HEK293 (cell line): ENCODE data around the gene XPR1.

ENCODE experiments used
- CTCF ChIA-PET: fragments of 350-600 bp; formaldehyde crosslinking; extraction: SDS; loops from one replicate; lab custom pipeline; 2021; ENCODE audit warnings: antibody characterized with exemption; lab: Yijun Ruan, JAX
- POLR2A ChIA-PET: fragments of 300-600 bp; formaldehyde crosslinking; extraction: SDS; loops from one replicate; lab custom pipeline; 2020; ENCODE audit warnings: antibody characterized with exemption, inconsistent platforms; lab: Yijun Ruan, JAX
- H3K27ac ChIP-seq: fragments of 200-500 bp; sonication (Bioruptor generic); 2 replicates; pipeline ENCODE4 v1.5.1; 2014; ENCODE audit warnings: low read depth, low read length, control low read depth, inconsistent platforms; ENCODE audit errors: extremely low read depth
- H3K36me3 ChIP-seq, 2 experiments: fragments of 200-500 bp in 1 of 2; sonication (Bioruptor generic) in 1 of 2; 1 replicate in 1 of 2; 2 replicates in 1 of 2; pipeline ENCODE4 v1.5.1; 2014 to 2017; ENCODE audit warnings: inconsistent platforms in 2 of 2, low read length in 2 of 2; ENCODE audit not compliant: control insufficient read depth in 2 of 2, insufficient read depth in 1 of 2
- H3K4me1 ChIP-seq: fragments of 200-500 bp; sonication (Bioruptor generic); 2 replicates; pipeline ENCODE4 v1.5.1; 2014; ENCODE audit warnings: mild to moderate bottlenecking, low read length, inconsistent platforms; ENCODE audit not compliant: control insufficient read depth, insufficient read depth
- H3K4me3 ChIP-seq: 2 replicates; pipeline ENCODE4 v1.5.1; 2011; ENCODE audit warnings: low read depth, mild to moderate bottlenecking, control low read depth, low read length, moderate library complexity
- H3K9me3 ChIP-seq: fragments of 200-500 bp; sonication (Bioruptor generic); 2 replicates; pipeline ENCODE4 v1.5.1; 2014; ENCODE audit warnings: low read depth, low read length, inconsistent platforms; ENCODE audit not compliant: control insufficient read depth, insufficient read depth
- HOXC10 ChIP-seq: sonication (generic); formaldehyde crosslinking; IDR thresholded peaks from 2 replicates; pipeline ENCODE4 v1.8.1; 2023; ENCODE audit warnings: mild to moderate bottlenecking, missing genetic modification reagents
- KLF1 ChIP-seq: fragments of 450-650 bp; formaldehyde crosslinking; IDR thresholded peaks from 2 replicates; pipeline ENCODE4 v1.5.1; 2016; ENCODE audit warnings: missing biosample characterization, missing genetic modification characterization
- KLF10 ChIP-seq: fragments of 450-650 bp; IDR thresholded peaks from 2 replicates; pipeline ENCODE4 v1.5.1; 2018; ENCODE audit warnings: missing biosample characterization, mild to moderate bottlenecking, missing genetic modification characterization
- KLF16 ChIP-seq: fragments of 450-650 bp; formaldehyde crosslinking; IDR thresholded peaks from 2 replicates; pipeline ENCODE4 v1.5.1; 2017; ENCODE audit warnings: missing biosample characterization, missing genetic modification characterization
- KLF7 ChIP-seq: fragments of 450-650 bp; formaldehyde crosslinking; IDR thresholded peaks from 2 replicates; pipeline ENCODE4 v1.5.1; 2016; ENCODE audit warnings: missing biosample characterization, missing genetic modification characterization, borderline replicate concordance
- KLF8 ChIP-seq: fragments of 450-650 bp; formaldehyde crosslinking; IDR thresholded peaks from 2 replicates; pipeline ENCODE4 v1.5.1; 2016; ENCODE audit warnings: missing biosample characterization, missing genetic modification characterization
- SCRT1 ChIP-seq: fragments of 450-650 bp; formaldehyde crosslinking; IDR thresholded peaks from 2 replicates; pipeline ENCODE4 v1.5.1; 2016; ENCODE audit warnings: missing biosample characterization, missing genetic modification characterization, borderline replicate concordance
- TCF7L2 ChIP-seq: IDR thresholded peaks from 2 replicates; pipeline ENCODE4 v1.6.1; 2011; ENCODE audit warnings: low read depth, mild to moderate bottlenecking, inconsistent platforms, low read length, moderate library complexity, borderline replicate concordance
- YY2 ChIP-seq: fragments of 450-650 bp; formaldehyde crosslinking; IDR thresholded peaks from 2 replicates; pipeline ENCODE4 v1.5.1; 2016; ENCODE audit warnings: missing biosample characterization, missing genetic modification characterization
- ZBTB17 ChIP-seq: fragments of 450-650 bp; formaldehyde crosslinking; IDR thresholded peaks from 2 replicates; pipeline ENCODE4 v1.5.1; 2016; ENCODE audit warnings: missing biosample characterization, missing genetic modification characterization
- ZNF223 ChIP-seq: fragments of 450-650 bp; formaldehyde crosslinking; IDR thresholded peaks from 2 replicates; pipeline ENCODE4 v1.5.1; 2016; ENCODE audit warnings: missing biosample characterization, missing genetic modification characterization
- ZNF473 ChIP-seq: fragments of 450-650 bp; formaldehyde crosslinking; IDR thresholded peaks from 2 replicates; pipeline ENCODE4 v1.5.1; 2017; ENCODE audit warnings: missing biosample characterization, missing genetic modification characterization
- ZNF48 ChIP-seq: fragments of 450-650 bp; formaldehyde crosslinking; IDR thresholded peaks from 2 replicates; pipeline ENCODE4 v1.5.1; 2016; ENCODE audit warnings: missing biosample characterization, missing genetic modification characterization
- ZNF548 ChIP-seq: fragments of 450-650 bp; formaldehyde crosslinking; IDR thresholded peaks from 2 replicates; pipeline ENCODE4 v1.5.1; 2016; ENCODE audit warnings: missing biosample characterization, missing genetic modification characterization
- ZNF677 ChIP-seq: fragments of 450-650 bp; IDR thresholded peaks from 2 replicates; pipeline ENCODE4 v1.5.0; 2018; ENCODE audit warnings: missing biosample characterization, mild to moderate bottlenecking, missing genetic modification characterization, moderate library complexity
- ZNF837 ChIP-seq: fragments of 450-650 bp; formaldehyde crosslinking; IDR thresholded peaks from 2 replicates; pipeline ENCODE4 v1.5.1; 2016; ENCODE audit warnings: missing biosample characterization, missing genetic modification characterization
- TF ChIP-seq, protein P1 (sequence below): fragments of 450-650 bp; formaldehyde crosslinking; conservative IDR thresholded peaks from 2 replicates; pipeline ENCODE4 v1.5.1; 2016; ENCODE audit warnings: low read depth, missing biosample characterization, missing genetic modification characterization
- TF ChIP-seq, protein P2 (sequence below): fragments of 450-650 bp; formaldehyde crosslinking; IDR thresholded peaks from 2 replicates; pipeline ENCODE4 v1.5.1; 2016; ENCODE audit warnings: missing biosample characterization, missing genetic modification characterization
- TF ChIP-seq, protein P3 (sequence below): fragments of 450-650 bp; formaldehyde crosslinking; IDR thresholded peaks from 2 replicates; pipeline ENCODE4 v1.5.1; 2017; ENCODE audit warnings: missing biosample characterization, mild to moderate bottlenecking, missing genetic modification characterization, moderate library complexity
- TF ChIP-seq, protein P4 (sequence below): fragments of 450-650 bp; formaldehyde crosslinking; IDR thresholded peaks from 2 replicates; pipeline ENCODE4 v1.5.1; 2016; ENCODE audit warnings: missing biosample characterization, missing genetic modification characterization

Gene XPR1

DNA sequence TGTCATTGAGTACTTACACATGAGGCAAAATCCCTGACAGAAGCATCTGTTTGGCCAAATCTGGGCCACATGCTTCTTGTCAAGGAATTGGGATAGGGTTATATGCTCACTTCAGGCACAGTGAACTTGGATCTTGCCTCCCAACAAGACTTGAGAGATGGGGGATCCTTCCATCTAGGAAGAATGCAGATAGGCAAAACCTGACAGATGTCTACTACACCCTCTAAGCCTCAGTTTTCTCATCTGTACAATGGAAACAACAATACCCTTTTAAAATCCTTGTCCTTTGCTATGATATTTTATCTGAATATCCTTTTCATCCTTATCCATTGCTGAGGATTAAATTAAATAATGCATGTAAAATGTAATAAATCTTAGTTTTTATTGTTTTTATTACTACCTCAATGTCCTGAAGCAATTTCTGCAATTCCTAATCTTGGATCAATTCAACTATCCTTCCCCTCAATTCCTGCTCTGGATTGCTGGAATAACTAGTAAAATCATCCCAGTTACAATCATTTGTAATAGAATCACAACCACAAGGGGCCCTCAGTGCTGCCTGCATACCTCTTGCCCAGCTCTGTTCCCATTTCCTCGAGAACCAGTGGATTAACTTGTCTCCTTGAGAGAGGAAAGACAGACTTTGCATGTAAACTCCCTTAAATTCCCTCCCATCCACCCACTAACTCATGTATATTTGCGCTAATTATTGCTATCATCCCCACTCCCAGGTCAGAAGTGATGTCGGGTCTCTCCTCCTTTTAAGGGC lies 8.1 kb upstream of the XPR1 start:
- POLR2A ChIA-PET: no interaction called here

DNA sequence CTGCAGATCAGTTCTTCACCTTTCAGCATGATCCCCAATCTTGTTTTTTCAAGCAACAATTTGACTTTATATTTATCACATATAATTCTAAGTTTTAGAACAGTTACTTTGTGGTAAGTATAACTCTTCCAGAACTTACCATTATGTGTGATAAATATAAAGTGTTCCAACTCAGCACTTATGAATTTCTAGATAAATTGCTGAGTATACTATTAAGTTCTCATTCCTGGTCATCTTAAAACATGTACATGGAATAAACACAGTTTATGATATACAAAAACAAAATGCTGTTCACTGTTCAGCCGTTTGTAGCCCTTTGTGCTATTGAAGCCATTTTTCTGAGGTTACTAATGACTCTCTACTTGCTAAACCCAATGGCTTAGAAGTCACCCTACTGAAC lies 5.1 kb upstream of the XPR1 start:
- CTCF ChIA-PET: no interaction called here

More for the DNA sequence above, 8.1 kb upstream of the XPR1 start:
- CTCF ChIA-PET: no interaction called here
- TF ChIP-seq KLF16 (tag by site-specific recombination) (no peak), ZNF677 (tag by site-specific recombination) (no peak), KLF7 (no peak), ZNF473 (tag by site-specific recombination) (no peak), KLF10 (tag by site-specific recombination) (no peak), TCF7L2 (no peak), ZBTB17 (tag by site-specific recombination) (no peak), SCRT1 (tag by site-specific recombination) (no peak), YY2 (no peak), KLF1 (tag by site-specific recombination) (no peak), ZNF548 (no peak)
- TF ChIP-seq, protein P1, sequence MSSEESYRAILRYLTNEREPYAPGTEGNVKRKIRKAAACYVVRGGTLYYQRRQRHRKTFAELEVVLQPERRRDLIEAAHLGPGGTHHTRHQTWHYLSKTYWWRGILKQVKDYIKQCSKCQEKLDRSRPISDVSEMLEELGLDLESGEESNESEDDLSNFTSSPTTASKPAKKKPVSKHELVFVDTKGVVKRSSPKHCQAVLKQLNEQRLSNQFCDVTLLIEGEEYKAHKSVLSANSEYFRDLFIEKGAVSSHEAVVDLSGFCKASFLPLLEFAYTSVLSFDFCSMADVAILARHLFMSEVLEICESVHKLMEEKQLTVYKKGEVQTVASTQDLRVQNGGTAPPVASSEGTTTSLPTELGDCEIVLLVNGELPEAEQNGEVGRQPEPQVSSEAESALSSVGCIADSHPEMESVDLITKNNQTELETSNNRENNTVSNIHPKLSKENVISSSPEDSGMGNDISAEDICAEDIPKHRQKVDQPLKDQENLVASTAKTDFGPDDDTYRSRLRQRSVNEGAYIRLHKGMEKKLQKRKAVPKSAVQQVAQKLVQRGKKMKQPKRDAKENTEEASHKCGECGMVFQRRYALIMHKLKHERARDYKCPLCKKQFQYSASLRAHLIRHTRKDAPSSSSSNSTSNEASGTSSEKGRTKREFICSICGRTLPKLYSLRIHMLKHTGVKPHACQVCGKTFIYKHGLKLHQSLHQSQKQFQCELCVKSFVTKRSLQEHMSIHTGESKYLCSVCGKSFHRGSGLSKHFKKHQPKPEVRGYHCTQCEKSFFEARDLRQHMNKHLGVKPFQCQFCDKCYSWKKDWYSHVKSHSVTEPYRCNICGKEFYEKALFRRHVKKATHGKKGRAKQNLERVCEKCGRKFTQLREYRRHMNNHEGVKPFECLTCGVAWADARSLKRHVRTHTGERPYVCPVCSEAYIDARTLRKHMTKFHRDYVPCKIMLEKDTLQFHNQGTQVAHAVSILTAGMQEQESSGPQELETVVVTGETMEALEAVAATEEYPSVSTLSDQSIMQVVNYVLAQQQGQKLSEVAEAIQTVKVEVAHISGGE (tag by site-specific recombination): no peak
- TF ChIP-seq, protein P2, sequence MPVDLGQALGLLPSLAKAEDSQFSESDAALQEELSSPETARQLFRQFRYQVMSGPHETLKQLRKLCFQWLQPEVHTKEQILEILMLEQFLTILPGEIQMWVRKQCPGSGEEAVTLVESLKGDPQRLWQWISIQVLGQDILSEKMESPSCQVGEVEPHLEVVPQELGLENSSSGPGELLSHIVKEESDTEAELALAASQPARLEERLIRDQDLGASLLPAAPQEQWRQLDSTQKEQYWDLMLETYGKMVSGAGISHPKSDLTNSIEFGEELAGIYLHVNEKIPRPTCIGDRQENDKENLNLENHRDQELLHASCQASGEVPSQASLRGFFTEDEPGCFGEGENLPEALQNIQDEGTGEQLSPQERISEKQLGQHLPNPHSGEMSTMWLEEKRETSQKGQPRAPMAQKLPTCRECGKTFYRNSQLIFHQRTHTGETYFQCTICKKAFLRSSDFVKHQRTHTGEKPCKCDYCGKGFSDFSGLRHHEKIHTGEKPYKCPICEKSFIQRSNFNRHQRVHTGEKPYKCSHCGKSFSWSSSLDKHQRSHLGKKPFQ (tag by site-specific recombination): no peak
- Histone ChIP-seq H3K4me3 (no peak overlapping the region), H3K4me1 (no peaks in the 10 kb centered on the region), H3K9me3 (no peaks in the 10 kb centered on the region), H3K36me3 (no peaks in the 10 kb centered on the region), H3K27ac (no peak overlapping the region)

More for the DNA sequence above, 5.1 kb upstream of the XPR1 start:
- H3K36me3 ChIP-seq: no peaks in the 10 kb centered on the region
- no peak overlapping the region for H3K4me3 ChIP-seq
- POLR2A ChIA-PET: interaction anchor here (0.7 kb wide), 1 partner anchor 21 kb away, joined by 3 read pairs; no protein-coding TSS in a partner anchor
- no peaks in the 10 kb centered on the region for H3K4me1 ChIP-seq
- TF ChIP-seq ZNF223 (tag by site-specific recombination): no peak
- TF ChIP-seq, protein P3, sequence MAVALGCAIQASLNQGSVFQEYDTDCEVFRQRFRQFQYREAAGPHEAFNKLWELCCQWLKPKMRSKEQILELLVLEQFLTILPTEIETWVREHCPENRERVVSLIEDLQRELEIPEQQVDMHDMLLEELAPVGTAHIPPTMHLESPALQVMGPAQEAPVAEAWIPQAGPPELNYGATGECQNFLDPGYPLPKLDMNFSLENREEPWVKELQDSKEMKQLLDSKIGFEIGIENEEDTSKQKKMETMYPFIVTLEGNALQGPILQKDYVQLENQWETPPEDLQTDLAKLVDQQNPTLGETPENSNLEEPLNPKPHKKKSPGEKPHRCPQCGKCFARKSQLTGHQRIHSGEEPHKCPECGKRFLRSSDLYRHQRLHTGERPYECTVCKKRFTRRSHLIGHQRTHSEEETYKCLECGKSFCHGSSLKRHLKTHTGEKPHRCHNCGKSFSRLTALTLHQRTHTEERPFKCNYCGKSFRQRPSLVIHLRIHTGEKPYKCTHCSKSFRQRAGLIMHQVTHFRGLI (tag by site-specific recombination): no peak
- no peak for TF ChIP-seq ZNF837
- TF ChIP-seq ZNF48 (tag by site-specific recombination): no peak
- no peak for TF ChIP-seq KLF8 (tag by site-specific recombination)
- TF ChIP-seq TCF7L2: no peak
- TF ChIP-seq HOXC10 (CRISPR knock-in tag): no peak
- TF ChIP-seq, protein P4, sequence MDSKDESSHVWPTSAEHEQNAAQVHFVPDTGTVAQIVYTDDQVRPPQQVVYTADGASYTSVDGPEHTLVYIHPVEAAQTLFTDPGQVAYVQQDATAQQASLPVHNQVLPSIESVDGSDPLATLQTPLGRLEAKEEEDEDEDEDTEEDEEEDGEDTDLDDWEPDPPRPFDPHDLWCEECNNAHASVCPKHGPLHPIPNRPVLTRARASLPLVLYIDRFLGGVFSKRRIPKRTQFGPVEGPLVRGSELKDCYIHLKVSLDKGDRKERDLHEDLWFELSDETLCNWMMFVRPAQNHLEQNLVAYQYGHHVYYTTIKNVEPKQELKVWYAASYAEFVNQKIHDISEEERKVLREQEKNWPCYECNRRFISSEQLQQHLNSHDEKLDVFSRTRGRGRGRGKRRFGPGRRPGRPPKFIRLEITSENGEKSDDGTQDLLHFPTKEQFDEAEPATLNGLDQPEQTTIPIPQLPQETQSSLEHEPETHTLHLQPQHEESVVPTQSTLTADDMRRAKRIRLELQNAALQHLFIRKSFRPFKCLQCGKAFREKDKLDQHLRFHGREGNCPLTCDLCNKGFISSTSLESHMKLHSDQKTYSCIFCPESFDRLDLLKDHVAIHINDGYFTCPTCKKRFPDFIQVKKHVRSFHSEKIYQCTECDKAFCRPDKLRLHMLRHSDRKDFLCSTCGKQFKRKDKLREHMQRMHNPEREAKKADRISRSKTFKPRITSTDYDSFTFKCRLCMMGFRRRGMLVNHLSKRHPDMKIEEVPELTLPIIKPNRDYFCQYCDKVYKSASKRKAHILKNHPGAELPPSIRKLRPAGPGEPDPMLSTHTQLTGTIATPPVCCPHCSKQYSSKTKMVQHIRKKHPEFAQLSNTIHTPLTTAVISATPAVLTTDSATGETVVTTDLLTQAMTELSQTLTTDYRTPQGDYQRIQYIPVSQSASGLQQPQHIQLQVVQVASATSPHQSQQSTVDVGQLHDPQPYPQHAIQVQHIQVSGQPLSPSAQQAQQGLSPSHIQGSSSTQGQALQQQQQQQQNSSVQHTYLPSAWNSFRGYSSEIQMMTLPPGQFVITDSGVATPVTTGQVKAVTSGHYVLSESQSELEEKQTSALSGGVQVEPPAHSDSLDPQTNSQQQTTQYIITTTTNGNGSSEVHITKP: no peak
- no peaks in the 10 kb centered on the region for H3K9me3 ChIP-seq
- no peak overlapping the region for H3K27ac ChIP-seq
